GM19238 (cell line): ENCODE results near the gene NDUFAF8.

Source experiments
- DNase-seq: peaks from one replicate; pipeline ENCODE4 v3.0.0; 2011; ENCODE audit warnings: low spot score; ENCODE audit not compliant: insufficient read length

The NDUFAF8 gene

GRCh38 chr17:81238815-81239713 is at the start of gene NDUFAF8, which contains the start of gene TEPSIN:
TSS of gene NDUFAF8 (plus strand) at chr17:81239318. CDS start at chr17:81239364, 46 bp downstream.
TSS of gene TEPSIN (minus strand) at chr17:81239055. CDS start at chr17:81239033, 22 bp downstream.
- DNase-seq: peak; percentile 100

GRCh38 chr17:81189670-81190530 is 49.2 kb upstream of the NDUFAF8 start:
- DNase-seq: no peak

- DNase-seq: no peak
Observed at GRCh38 chr17:81190591-81190990, 48.5 kb upstream of the NDUFAF8 start.

- DNase-seq: no peak
Observed at GRCh38 chr17:81191116-81191515, 48.0 kb upstream of the NDUFAF8 start.

GRCh38 chr17:81191646-81192045 is 47.5 kb upstream of the NDUFAF8 start:
- DNase-seq: no peak

- DNase-seq: no peak
Observed at GRCh38 chr17:81192386-81193050, 46.6 kb upstream of the NDUFAF8 start.

- DNase-seq: no peak
Observed at GRCh38 chr17:81193051-81193410, 46.1 kb upstream of the NDUFAF8 start.

- DNase-seq: no peak
Observed at GRCh38 chr17:81193470-81194224, 45.5 kb upstream of the NDUFAF8 start.

- DNase-seq: no peak
Observed at GRCh38 chr17:81194225-81194760, 44.8 kb upstream of the NDUFAF8 start.

GRCh38 chr17:81194941-81195901 is 43.9 kb upstream of the NDUFAF8 start:
- no peak for DNase-seq

GRCh38 chr17:81195941-81196495 is 43.1 kb upstream of the NDUFAF8 start:
- no peak for DNase-seq

GRCh38 chr17:81196505-81197408 is 42.4 kb upstream of the NDUFAF8 start:
- no peak for DNase-seq

GRCh38 chr17:81197409-81197795 is 41.7 kb upstream of the NDUFAF8 start:
- no peak for DNase-seq

- DNase-seq: no peak
Observed at GRCh38 chr17:81197831-81198490, 41.2 kb upstream of the NDUFAF8 start.

- no peak for DNase-seq
Observed at GRCh38 chr17:81198826-81199481, 40.2 kb upstream of the NDUFAF8 start.

- no peak for DNase-seq
Observed at GRCh38 chr17:81199482-81199830, 39.7 kb upstream of the NDUFAF8 start.

- no peak for DNase-seq
Observed at GRCh38 chr17:81200201-81200600, 38.9 kb upstream of the NDUFAF8 start.
